Keratinocyte (primary cell): Measurements from ENCODE around the gene TMEM238L. TPM values are rescaled to one million over a fixed set of nuclear protein-coding genes. Genes with fewer than 3 reads are reported as not detected.

Experiments
- DNase-seq: peaks from one replicate; pipeline ENCODE4 v3.0.0-alpha.2; 2011; ENCODE audit warnings: low read depth, missing footprints, low spot score
- FAIRE-seq: peaks from 2 replicates; lab custom pipeline; 2011; peaks lifted over from hg19 to GRCh38; lab: Jason Lieb, UNC
- H2AFZ ChIP-seq: 2 replicates; pipeline ENCODE4 v1.6.0; 2012; ENCODE audit warnings: low read length, control low read depth, inconsistent platforms; ENCODE audit not compliant: control insufficient read depth
- H3K27ac ChIP-seq: 2 replicates; pipeline ENCODE4 v1.5.1; 2011; ENCODE audit warnings: low read length; ENCODE audit not compliant: control insufficient read depth, insufficient read depth
- H3K27me3 ChIP-seq: 3 replicates; pipeline ENCODE4 v1.6.0; 2011; ENCODE audit warnings: low read length; ENCODE audit not compliant: control insufficient read depth, insufficient read depth; ENCODE audit errors: extremely low read depth
- H3K36me3 ChIP-seq, 2 experiments: 2 replicates in 1 of 2; 3 replicates in 1 of 2; pipeline ENCODE4 v1.5.1; 2011; ENCODE audit warnings: low read length in 2 of 2, mild to moderate bottlenecking in 1 of 2; ENCODE audit not compliant: control insufficient read depth in 2 of 2, insufficient read depth in 2 of 2; ENCODE audit errors: extremely low read depth in 1 of 2
- H3K4me1 ChIP-seq: 3 replicates; pipeline ENCODE4 v1.5.1; 2011; ENCODE audit warnings: low read length; ENCODE audit not compliant: control insufficient read depth, insufficient read depth; ENCODE audit errors: extremely low read depth
- H3K4me2 ChIP-seq: 3 replicates; pipeline ENCODE4 v1.6.0; 2011; ENCODE audit warnings: low read depth, low read length; ENCODE audit not compliant: control insufficient read depth, insufficient read depth; ENCODE audit errors: extremely low read depth
- H3K4me3 ChIP-seq, 3 experiments: fragments of 200-600 bp in 1 of 3; sonication (generic) in 1 of 3; 2 replicates in 2 of 3; 3 replicates in 1 of 3; pipeline ENCODE4 v1.5.1; 2011 to 2016; ENCODE audit warnings: low read length in 3 of 3, mild to moderate bottlenecking in 3 of 3, control low read depth in 2 of 3, inconsistent platforms in 1 of 3, low read depth in 1 of 3, mixed read lengths in 1 of 3, mixed run types in 1 of 3, moderate library complexity in 1 of 3; ENCODE audit not compliant: control insufficient read depth in 2 of 3, insufficient read depth in 2 of 3; ENCODE audit errors: extremely low read depth in 1 of 3
- H3K79me2 ChIP-seq: 2 replicates; pipeline ENCODE4 v1.6.0; 2012; ENCODE audit warnings: low read length; ENCODE audit not compliant: control insufficient read depth, insufficient read depth
- H3K9ac ChIP-seq: 3 replicates; pipeline ENCODE4 v1.6.0; 2011; ENCODE audit warnings: low read length; ENCODE audit not compliant: control insufficient read depth, insufficient read depth; ENCODE audit errors: extremely low read depth
- H3K9me1 ChIP-seq: 3 replicates; pipeline ENCODE4 v1.6.0; 2011; ENCODE audit warnings: low read length; ENCODE audit not compliant: control insufficient read depth, insufficient read depth; ENCODE audit errors: extremely low read depth
- H3K9me3 ChIP-seq: 2 replicates; pipeline ENCODE4 v1.5.1; 2012; ENCODE audit warnings: low read depth, low read length; ENCODE audit not compliant: control insufficient read depth
- H4K20me1 ChIP-seq: 3 replicates; pipeline ENCODE4 v1.6.0; 2011; ENCODE audit warnings: low read length; ENCODE audit not compliant: control insufficient read depth, insufficient read depth; ENCODE audit errors: extremely low read depth
- EZH2 ChIP-seq: IDR thresholded peaks from one replicate; pipeline ENCODE4 v1.6.1; 2012; ENCODE audit warnings: inconsistent platforms, mild to moderate bottlenecking, low read length, moderate library complexity
- dilution Hi-C: fragments of 300-500 bp; cut with MboI; formaldehyde crosslinking; loops from one replicate; pipeline ENCODE4 v1.7.0; 2020; ENCODE audit warnings: low sequenced_read_pairs; ENCODE audit not compliant: extremely low pct_ligation_motif_present
- polyA plus RNA-seq, 5 experiments: library from polyadenylated mRNA; depleted of rRNA in 3 of 5; stranded (reverse) in 3 of 5; stranded (forward) in 1 of 5; unstranded in 1 of 5; fragments of >200 nt; gene quantifications; 1 replicate in 1 of 5; 2 replicates in 3 of 5; 3 replicates in 1 of 5; pipeline versions ENCODE4 v1.2.1 to v1.2.3, GENCODE V29; 2011 to 2012; ENCODE audit warnings: missing spikeins in 2 of 5, low read depth in 1 of 5, low replicate concordance in 1 of 5
- TF ChIP-seq, protein P1 (sequence below), 3 experiments: IDR thresholded peaks in 1 of 3; conservative IDR thresholded peaks in 1 of 3; optimal IDR thresholded peaks in 1 of 3; 2 replicates in 2 of 3; 3 replicates in 1 of 3; pipeline versions ENCODE3 to v1.5.1; 2011; ENCODE audit warnings: low read length in 3 of 3, mild to moderate bottlenecking in 3 of 3, moderate library complexity in 2 of 3, control low read depth in 1 of 3, inconsistent platforms in 1 of 3; ENCODE audit not compliant: insufficient read depth in 2 of 3; ENCODE audit errors: extremely low read depth in 1 of 3

Gene TMEM238L
- polyA plus RNA-seq, 1 donor (not counting 4 experiments of a cell fraction or from before 2014, with no cell fraction given): not detected

GRCh38 chr17:10843811-10844210 lies 39.9 kb upstream of the TMEM238L start:
- FAIRE-seq (no peak), DNase-seq (no peak)
- dilution Hi-C loops: no loop called here
- Histone ChIP-seq H3K27ac (no peak overlapping the region), H3K4me1 (peaks cover 5% of the 10 kb centered on the region), H3K4me2 (no peak overlapping the region), H3K79me2 (no peaks in the 10 kb centered on the region), H3K9ac (no peak overlapping the region), H2AFZ (no peak overlapping the region), H3K9me3 (no peaks in the 10 kb centered on the region), H3K36me3 (no peaks in the 10 kb centered on the region), H3K4me3 (no peak overlapping the region), H3K27me3 (peaks cover 3% of the 10 kb centered on the region), H4K20me1 (no peaks in the 10 kb centered on the region), H3K9me1 (no peaks in the 10 kb centered on the region)
- TF ChIP-seq, protein P1, sequence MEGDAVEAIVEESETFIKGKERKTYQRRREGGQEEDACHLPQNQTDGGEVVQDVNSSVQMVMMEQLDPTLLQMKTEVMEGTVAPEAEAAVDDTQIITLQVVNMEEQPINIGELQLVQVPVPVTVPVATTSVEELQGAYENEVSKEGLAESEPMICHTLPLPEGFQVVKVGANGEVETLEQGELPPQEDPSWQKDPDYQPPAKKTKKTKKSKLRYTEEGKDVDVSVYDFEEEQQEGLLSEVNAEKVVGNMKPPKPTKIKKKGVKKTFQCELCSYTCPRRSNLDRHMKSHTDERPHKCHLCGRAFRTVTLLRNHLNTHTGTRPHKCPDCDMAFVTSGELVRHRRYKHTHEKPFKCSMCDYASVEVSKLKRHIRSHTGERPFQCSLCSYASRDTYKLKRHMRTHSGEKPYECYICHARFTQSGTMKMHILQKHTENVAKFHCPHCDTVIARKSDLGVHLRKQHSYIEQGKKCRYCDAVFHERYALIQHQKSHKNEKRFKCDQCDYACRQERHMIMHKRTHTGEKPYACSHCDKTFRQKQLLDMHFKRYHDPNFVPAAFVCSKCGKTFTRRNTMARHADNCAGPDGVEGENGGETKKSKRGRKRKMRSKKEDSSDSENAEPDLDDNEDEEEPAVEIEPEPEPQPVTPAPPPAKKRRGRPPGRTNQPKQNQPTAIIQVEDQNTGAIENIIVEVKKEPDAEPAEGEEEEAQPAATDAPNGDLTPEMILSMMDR (optimal IDR thresholded peaks at IDR 0.05 in 1 of 3, IDR thresholded peaks at IDR 0.05 in 1 of 3, conservative IDR thresholded peaks at IDR 0.05 in 1 of 3; ENCODE audit: extremely low read depth in 1 of 3, insufficient read depth in 2 of 3, low read length in 3 of 3): no peak
- TF ChIP-seq EZH2: no peak

DNA sequence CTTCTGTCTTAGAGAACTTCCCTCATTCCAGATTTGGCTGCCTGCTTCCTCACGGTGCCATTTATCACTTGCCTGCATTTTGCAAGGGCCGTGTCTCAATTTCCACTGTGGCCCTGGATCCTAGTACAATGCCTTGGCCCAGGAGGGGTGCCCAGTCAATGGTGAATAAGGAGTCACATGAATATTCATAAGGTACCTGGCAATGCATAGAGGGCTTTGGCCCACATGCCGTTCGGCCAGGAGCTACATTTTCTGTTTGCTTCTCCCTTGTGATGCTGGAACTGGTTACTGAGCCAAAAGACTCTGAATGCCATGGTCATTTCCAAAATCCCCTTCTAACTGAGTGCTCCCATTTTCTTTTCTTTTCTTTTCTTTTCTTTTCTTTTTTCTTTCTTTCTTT lies 38.8 kb upstream of the TMEM238L start:
- Histone ChIP-seq H3K27ac (no peak overlapping the region), H3K79me2 (no peaks in the 10 kb centered on the region), H3K27me3 (peaks cover 6% of the 10 kb centered on the region), H4K20me1 (no peaks in the 10 kb centered on the region), H2AFZ (no peak overlapping the region), H3K4me2 (no peak overlapping the region), H3K36me3 (no peaks in the 10 kb centered on the region), H3K9me3 (no peaks in the 10 kb centered on the region), H3K4me1 (peaks cover 5% of the 10 kb centered on the region), H3K4me3 (no peak overlapping the region), H3K9me1 (no peaks in the 10 kb centered on the region), H3K9ac (no peak overlapping the region)
- dilution Hi-C loops: no loop called here
- DNase-seq: no peak
- TF ChIP-seq, protein P1 (optimal IDR thresholded peaks at IDR 0.05 in 1 of 3, IDR thresholded peaks at IDR 0.05 in 1 of 3, conservative IDR thresholded peaks at IDR 0.05 in 1 of 3; ENCODE audit: extremely low read depth in 1 of 3, insufficient read depth in 2 of 3, low read length in 3 of 3): no peak
- TF ChIP-seq EZH2: no peak
- FAIRE-seq: no peak
